ENCODE data around the gene FCF1. TPM values are rescaled to one million over a fixed set of nuclear protein-coding genes. Genes with fewer than 3 reads are reported as not detected.

FCF1 gene
- total and polyA plus RNA-seq, 2 of the 13 experiments (the other 11 are each of a cell fraction or from before 2014, with no cell fraction given): 31.0 to 44.4 TPM

DNA sequence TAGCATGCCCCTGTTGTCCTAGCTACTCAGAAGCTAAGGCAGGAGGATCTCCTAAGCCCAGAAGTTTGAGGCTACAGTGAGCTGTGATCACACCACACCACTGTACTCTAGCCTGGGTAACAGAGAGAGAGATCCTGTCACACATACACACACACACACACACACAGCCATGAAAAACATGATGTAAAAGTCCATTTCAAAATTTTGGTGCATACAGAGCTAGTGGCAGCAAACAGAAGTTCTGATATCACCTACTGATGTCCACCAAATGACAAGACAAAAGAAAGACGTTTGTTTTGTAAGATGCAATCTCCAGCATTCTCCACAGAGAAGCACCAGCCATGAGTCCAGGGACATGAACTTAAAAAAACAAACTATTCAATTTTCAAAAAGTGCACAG lies 15.9 kb upstream of the FCF1 start (continued):
- TF ChIP-seq ZNF362 (CRISPR knock-in tag; IDR thresholded peaks at IDR 0.05; ENCODE audit: borderline replicate concordance) (no peak), ZNF7 (CRISPR knock-in tag; IDR thresholded peaks at IDR 0.05) (no peak), NR2F2 (IDR thresholded peaks at IDR 0.05; ENCODE audit: borderline replicate concordance, low read depth) (no peak), ARID5B (CRISPR knock-in tag; IDR thresholded peaks at IDR 0.05) (no peak), HMGA1 (CRISPR knock-in tag; conservative IDR thresholded peaks at IDR 0.05) (no peak), ZNF605 (CRISPR knock-in tag; IDR thresholded peaks at IDR 0.05) (no peak), KDM2A (CRISPR knock-in tag; IDR thresholded peaks at IDR 0.05; ENCODE audit: borderline replicate concordance, low read depth) (no peak)

DNA sequence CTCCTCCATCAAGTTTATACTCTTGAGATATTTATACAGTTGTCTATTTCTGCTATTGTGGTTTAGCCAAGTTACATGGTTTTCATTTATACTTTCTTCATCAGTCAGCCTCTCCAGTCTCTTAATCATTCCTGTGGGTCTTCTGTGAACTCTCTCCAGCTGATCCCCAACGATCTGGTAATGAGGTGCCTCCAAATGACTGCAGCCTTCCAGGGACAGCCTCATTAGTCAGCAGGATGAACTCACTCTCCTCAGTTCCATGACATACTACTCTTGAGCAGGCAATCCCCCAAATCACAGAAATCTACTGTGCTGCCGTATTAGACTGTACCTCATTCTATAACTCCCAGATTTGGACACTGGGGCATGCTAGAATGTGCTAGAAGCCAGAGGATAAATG lies 15.4 kb upstream of the FCF1 start:
- intact Hi-C loops (cut with micrococcal nuclease; ENCODE audit: unreplicated experiment) (no loop called here), in situ Hi-C loops (cut with HindIII; ENCODE audit: extremely low pct_ligation_motif_present, low pct_unique_long_range_greater_than_20kb) (no loop called here)
- Histone ChIP-seq H3K27ac (ENCODE audit: extremely low read length, insufficient read depth, low read length) (no peak overlapping the region), H4K20me1 (ENCODE audit: insufficient read depth, low read length) (no peaks in the 10 kb centered on the region), H3K4me2 (ENCODE audit: low read depth, low read length) (no peak overlapping the region), H3K27me3 (ENCODE audit: control insufficient read depth in 1 of 2, insufficient read depth in 2 of 2, low read length in 2 of 2) (no peaks in the 10 kb centered on the region), H3K79me2 (ENCODE audit: insufficient read depth, low read length) (peaks cover 19% of the 10 kb centered on the region), H3K4me3 (replicated peaks in 1 of 3; ENCODE audit: insufficient read depth in 1 of 3, low read depth in 2 of 3, low read length in 3 of 3) (no peak overlapping the region), H2AFZ (ENCODE audit: low read length) (no peak overlapping the region), H3K9me3 (ENCODE audit: low read length) (peaks cover 5% of the 10 kb centered on the region), H3K9ac (ENCODE audit: insufficient read depth, low read depth, low read length) (no peak overlapping the region), H3K4me1 (ENCODE audit: insufficient read depth, low read length) (no peaks in the 10 kb centered on the region), H3K36me3 (replicated peaks in 1 of 2; ENCODE audit: control insufficient read depth in 1 of 2, insufficient read depth in 2 of 2, low read length in 2 of 2) (peaks cover 5 to 9% of the 10 kb centered on the region in 2 experiments; a peak in 3 of 5 replicates)
- ATAC-seq (no peak), FAIRE-seq (no peak), DNase-seq (ENCODE audit: low spot score) (no peak)
- no TSS peak for BruUV-seq (replicated peaks)
- WGBS (ENCODE audit: low lambda C conversion rate): 98% methylated on average over 2 of the region's 2 CpGs
- CTCF ChIA-PET (ENCODE audit: low intra/inter-chr PET ratio, low total read pairs): no interaction called here
- POLR2A ChIA-PET: no interaction called here
- TF ChIP-seq ZNF598 (CRISPR knock-in tag; IDR thresholded peaks at IDR 0.05; ENCODE audit: borderline replicate concordance) (no peak), ZNF282 (IDR thresholded peaks at IDR 0.05; ENCODE audit: partially characterized antibody) (no peak), RELA (CRISPR knock-in tag; IDR thresholded peaks at IDR 0.05) (no peak), TGIF2 (CRISPR knock-in tag; IDR thresholded peaks at IDR 0.05) (no peak), PRPF4 (IDR thresholded peaks at IDR 0.05; ENCODE audit: low read depth, low read length, poor library complexity, severe bottlenecking) (no peak), HNF1B (CRISPR knock-in tag; IDR thresholded peaks at IDR 0.05) (no peak)
- TF ChIP-seq, protein P1, sequence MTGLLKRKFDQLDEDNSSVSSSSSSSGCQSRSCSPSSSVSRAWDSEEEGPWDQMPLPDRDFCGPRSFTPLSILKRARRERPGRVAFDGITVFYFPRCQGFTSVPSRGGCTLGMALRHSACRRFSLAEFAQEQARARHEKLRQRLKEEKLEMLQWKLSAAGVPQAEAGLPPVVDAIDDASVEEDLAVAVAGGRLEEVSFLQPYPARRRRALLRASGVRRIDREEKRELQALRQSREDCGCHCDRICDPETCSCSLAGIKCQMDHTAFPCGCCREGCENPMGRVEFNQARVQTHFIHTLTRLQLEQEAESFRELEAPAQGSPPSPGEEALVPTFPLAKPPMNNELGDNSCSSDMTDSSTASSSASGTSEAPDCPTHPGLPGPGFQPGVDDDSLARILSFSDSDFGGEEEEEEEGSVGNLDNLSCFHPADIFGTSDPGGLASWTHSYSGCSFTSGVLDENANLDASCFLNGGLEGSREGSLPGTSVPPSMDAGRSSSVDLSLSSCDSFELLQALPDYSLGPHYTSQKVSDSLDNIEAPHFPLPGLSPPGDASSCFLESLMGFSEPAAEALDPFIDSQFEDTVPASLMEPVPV (CRISPR knock-in tag; IDR thresholded peaks at IDR 0.05): no peak
- TF ChIP-seq, protein P2, sequence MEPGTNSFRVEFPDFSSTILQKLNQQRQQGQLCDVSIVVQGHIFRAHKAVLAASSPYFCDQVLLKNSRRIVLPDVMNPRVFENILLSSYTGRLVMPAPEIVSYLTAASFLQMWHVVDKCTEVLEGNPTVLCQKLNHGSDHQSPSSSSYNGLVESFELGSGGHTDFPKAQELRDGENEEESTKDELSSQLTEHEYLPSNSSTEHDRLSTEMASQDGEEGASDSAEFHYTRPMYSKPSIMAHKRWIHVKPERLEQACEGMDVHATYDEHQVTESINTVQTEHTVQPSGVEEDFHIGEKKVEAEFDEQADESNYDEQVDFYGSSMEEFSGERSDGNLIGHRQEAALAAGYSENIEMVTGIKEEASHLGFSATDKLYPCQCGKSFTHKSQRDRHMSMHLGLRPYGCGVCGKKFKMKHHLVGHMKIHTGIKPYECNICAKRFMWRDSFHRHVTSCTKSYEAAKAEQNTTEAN (CRISPR knock-in tag; conservative IDR thresholded peaks at IDR 0.05): no peak
